Measurements from ENCODE around the gene MAST2.

MAST2 gene

DNA sequence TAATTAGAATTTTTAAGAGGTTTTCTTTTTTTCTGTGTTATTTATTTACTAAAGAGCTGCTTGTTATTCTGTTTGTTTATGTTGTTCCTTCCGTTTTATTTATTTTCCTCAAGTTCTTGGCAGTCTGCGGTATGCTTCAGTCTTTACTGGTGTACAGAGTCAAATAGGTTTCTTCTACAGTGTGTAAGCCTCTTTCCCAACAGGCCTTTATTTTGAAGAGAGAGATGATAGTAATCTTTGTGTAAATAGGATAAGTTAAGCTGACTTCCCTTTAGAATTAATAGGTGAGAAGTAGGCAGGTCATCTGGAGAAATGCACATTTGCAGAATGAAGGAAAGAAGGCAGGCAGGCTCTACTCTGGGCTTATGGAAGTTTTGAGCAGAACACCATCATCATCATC, 23.8 kb downstream of the MAST2 start:
- TF ChIP-seq ZFP3 (CRISPR knock-in tag; IDR thresholded peaks at IDR 0.05) = no peak
- TF ChIP-seq, protein P1, sequence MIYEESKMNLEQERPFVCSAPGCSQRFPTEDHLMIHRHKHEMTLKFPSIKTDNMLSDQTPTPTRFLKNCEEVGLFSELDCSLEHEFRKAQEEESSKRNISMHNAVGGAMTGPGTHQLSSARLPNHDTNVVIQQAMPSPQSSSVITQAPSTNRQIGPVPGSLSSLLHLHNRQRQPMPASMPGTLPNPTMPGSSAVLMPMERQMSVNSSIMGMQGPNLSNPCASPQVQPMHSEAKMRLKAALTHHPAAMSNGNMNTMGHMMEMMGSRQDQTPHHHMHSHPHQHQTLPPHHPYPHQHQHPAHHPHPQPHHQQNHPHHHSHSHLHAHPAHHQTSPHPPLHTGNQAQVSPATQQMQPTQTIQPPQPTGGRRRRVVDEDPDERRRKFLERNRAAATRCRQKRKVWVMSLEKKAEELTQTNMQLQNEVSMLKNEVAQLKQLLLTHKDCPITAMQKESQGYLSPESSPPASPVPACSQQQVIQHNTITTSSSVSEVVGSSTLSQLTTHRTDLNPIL (CRISPR knock-in tag; IDR thresholded peaks at IDR 0.05; ENCODE audit: low read depth) = no peak
- TF ChIP-seq OSR1 (CRISPR knock-in tag; IDR thresholded peaks at IDR 0.05) = no peak
- TF ChIP-seq TOX (CRISPR knock-in tag; IDR thresholded peaks at IDR 0.05; ENCODE audit: borderline replicate concordance) = no peak
- no peak for TF ChIP-seq ZFP30 (CRISPR knock-in tag; IDR thresholded peaks at IDR 0.05)
- TF ChIP-seq ARNTL (CRISPR knock-in tag; IDR thresholded peaks at IDR 0.05; ENCODE audit: borderline replicate concordance, low read depth) = no peak
- no peak for TF ChIP-seq SNAI2 (CRISPR knock-in tag; IDR thresholded peaks at IDR 0.05)
- no peak for TF ChIP-seq ZC3H10 (CRISPR knock-in tag; IDR thresholded peaks at IDR 0.05)
- no peak for TF ChIP-seq TCF4 (CRISPR knock-in tag; IDR thresholded peaks at IDR 0.05; ENCODE audit: borderline replicate concordance)
- no peak for TF ChIP-seq PPARA (CRISPR knock-in tag; IDR thresholded peaks at IDR 0.05; ENCODE audit: borderline replicate concordance)
- no peak for TF ChIP-seq ISL1 (CRISPR knock-in tag; IDR thresholded peaks at IDR 0.05)
- TF ChIP-seq ZNF565 (CRISPR knock-in tag; conservative IDR thresholded peaks at IDR 0.05; ENCODE audit: low read depth) = no peak
- TF ChIP-seq, protein P2, sequence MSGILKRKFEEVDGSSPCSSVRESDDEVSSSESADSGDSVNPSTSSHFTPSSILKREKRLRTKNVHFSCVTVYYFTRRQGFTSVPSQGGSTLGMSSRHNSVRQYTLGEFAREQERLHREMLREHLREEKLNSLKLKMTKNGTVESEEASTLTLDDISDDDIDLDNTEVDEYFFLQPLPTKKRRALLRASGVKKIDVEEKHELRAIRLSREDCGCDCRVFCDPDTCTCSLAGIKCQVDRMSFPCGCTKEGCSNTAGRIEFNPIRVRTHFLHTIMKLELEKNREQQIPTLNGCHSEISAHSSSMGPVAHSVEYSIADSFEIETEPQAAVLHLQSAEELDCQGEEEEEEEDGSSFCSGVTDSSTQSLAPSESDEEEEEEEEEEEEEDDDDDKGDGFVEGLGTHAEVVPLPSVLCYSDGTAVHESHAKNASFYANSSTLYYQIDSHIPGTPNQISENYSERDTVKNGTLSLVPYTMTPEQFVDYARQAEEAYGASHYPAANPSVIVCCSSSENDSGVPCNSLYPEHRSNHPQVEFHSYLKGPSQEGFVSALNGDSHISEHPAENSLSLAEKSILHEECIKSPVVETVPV (CRISPR knock-in tag; IDR thresholded peaks at IDR 0.05) = no peak
- no peak for ATAC-seq

DNA sequence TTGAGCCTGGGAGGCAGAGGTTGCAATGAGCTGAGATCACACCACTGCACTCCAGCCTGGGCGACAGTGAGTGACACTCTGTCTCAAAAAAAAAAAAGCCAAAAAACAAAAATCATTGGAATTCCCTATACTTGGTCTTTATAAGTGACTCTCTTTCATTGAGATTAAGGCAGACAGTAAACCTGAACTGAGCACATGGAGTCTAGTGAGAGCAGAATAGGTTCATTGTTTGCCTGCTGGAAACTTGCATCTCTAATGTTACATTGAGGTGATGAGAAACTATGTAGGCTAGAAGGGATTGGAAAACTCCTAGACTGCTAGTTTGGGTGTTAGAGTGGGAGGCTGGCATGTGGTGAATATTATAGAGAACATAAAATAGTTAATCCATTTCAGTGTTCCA, 25.4 kb downstream of the MAST2 start:
- ATAC-seq = no peak
- TF ChIP-seq SNAI2 (CRISPR knock-in tag; IDR thresholded peaks at IDR 0.05) (no peak), ZNF8 (CRISPR knock-in tag; IDR thresholded peaks at IDR 0.05) (no peak), ISL1 (CRISPR knock-in tag; IDR thresholded peaks at IDR 0.05) (no peak), CSDC2 (CRISPR knock-in tag; IDR thresholded peaks at IDR 0.05) (no peak), ZC3H10 (CRISPR knock-in tag; IDR thresholded peaks at IDR 0.05) (no peak), OSR1 (CRISPR knock-in tag; IDR thresholded peaks at IDR 0.05) (no peak), ZFP3 (CRISPR knock-in tag; IDR thresholded peaks at IDR 0.05) (no peak), TCF4 (CRISPR knock-in tag; IDR thresholded peaks at IDR 0.05; ENCODE audit: borderline replicate concordance) (no peak), ZNF70 (CRISPR knock-in tag; IDR thresholded peaks at IDR 0.05) (no peak), ZNF565 (CRISPR knock-in tag; conservative IDR thresholded peaks at IDR 0.05; ENCODE audit: low read depth) (no peak)
- TF ChIP-seq, protein P3, sequence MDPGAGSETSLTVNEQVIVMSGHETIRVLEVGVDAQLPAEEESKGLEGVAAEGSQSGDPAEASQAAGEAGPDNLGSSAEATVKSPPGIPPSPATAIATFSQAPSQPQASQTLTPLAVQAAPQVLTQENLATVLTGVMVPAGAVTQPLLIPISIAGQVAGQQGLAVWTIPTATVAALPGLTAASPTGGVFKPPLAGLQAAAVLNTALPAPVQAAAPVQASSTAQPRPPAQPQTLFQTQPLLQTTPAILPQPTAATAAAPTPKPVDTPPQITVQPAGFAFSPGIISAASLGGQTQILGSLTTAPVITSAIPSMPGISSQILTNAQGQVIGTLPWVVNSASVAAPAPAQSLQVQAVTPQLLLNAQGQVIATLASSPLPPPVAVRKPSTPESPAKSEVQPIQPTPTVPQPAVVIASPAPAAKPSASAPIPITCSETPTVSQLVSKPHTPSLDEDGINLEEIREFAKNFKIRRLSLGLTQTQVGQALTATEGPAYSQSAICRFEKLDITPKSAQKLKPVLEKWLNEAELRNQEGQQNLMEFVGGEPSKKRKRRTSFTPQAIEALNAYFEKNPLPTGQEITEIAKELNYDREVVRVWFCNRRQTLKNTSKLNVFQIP (CRISPR knock-in tag; IDR thresholded peaks at IDR 0.05; ENCODE audit: borderline replicate concordance, low read depth) = no peak
- TF ChIP-seq, protein P4, sequence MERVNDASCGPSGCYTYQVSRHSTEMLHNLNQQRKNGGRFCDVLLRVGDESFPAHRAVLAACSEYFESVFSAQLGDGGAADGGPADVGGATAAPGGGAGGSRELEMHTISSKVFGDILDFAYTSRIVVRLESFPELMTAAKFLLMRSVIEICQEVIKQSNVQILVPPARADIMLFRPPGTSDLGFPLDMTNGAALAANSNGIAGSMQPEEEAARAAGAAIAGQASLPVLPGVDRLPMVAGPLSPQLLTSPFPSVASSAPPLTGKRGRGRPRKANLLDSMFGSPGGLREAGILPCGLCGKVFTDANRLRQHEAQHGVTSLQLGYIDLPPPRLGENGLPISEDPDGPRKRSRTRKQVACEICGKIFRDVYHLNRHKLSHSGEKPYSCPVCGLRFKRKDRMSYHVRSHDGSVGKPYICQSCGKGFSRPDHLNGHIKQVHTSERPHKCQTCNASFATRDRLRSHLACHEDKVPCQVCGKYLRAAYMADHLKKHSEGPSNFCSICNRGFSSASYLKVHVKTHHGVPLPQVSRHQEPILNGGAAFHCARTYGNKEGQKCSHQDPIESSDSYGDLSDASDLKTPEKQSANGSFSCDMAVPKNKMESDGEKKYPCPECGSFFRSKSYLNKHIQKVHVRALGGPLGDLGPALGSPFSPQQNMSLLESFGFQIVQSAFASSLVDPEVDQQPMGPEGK (CRISPR knock-in tag; IDR thresholded peaks at IDR 0.05; ENCODE audit: borderline replicate concordance) = no peak
- TF ChIP-seq, protein P2 (CRISPR knock-in tag; IDR thresholded peaks at IDR 0.05) = no peak
- TF ChIP-seq, protein P1 (CRISPR knock-in tag; IDR thresholded peaks at IDR 0.05; ENCODE audit: low read depth) = no peak

DNA sequence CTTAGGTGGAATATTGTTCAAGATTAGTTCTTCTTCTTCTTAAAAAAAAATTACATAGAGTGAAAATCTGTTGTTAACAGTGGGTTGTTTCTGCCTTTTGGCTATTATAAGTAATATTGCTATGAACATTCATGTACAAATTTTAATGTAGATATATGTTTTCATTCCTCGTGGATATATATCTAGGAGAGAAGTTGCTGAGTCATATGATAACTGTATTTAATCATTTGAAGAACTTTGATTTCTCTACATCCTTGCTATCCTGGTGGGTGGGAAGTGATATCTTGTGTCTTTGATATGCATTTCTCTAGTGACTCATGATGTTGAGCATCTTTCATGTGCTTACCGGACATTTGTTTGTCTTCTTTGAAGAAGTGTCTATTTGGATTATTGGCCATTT, 29.9 kb downstream of the MAST2 start:
- ATAC-seq = no peak
- no peak for TF ChIP-seq TOX (CRISPR knock-in tag; IDR thresholded peaks at IDR 0.05; ENCODE audit: borderline replicate concordance)
- no peak for TF ChIP-seq ZNF565 (CRISPR knock-in tag; conservative IDR thresholded peaks at IDR 0.05; ENCODE audit: low read depth)
- no peak for TF ChIP-seq ZNF70 (CRISPR knock-in tag; IDR thresholded peaks at IDR 0.05)
- TF ChIP-seq ESRRG (CRISPR knock-in tag; IDR thresholded peaks at IDR 0.05) = no peak

Measured in SK-N-SH treated with all-trans-retinoic acid at 6 μM for 48 hours (cell line).